HG03060 (cell line): ENCODE results near the gene PDHX.
A peak's percentile ranks its signal among the peaks of the same experiment; 100 is the strongest.
"Not testable (repeated sequence)": the region's sequence is repeated elsewhere in the genome, so short reads cannot be mapped to it uniquely, and the experiment has no call there.

Source experiments
- ATAC-seq: cut with Tn5 transposase; IDR thresholded peaks from one replicate; pipeline ENCODE4 v1.9.1; 2021; ENCODE audit warnings: low read depth, moderate number of reproducible peaks; ENCODE audit not compliant: unreplicated experiment

Gene PDHX

GRCh38 chr11:34916015-34916842 is at the start of gene PDHX, which contains the start of gene APIP:
TSS of gene PDHX (plus strand) at chr11:34916618. CDS start at chr11:34916656, 38 bp downstream.
TSS of gene APIP (minus strand) at chr11:34916379. CDS start at chr11:34916284, 95 bp downstream.
- peak; percentile 84 for ATAC-seq

- no peak for ATAC-seq
Observed at GRCh38 chr11:34869425-34869824, 47.0 kb upstream of the PDHX start.

- ATAC-seq, result no peak
Observed at GRCh38 chr11:34870548-34871196, 45.7 kb upstream of the PDHX start.

- ATAC-seq, result no peak
Observed at GRCh38 chr11:34874202-34874601, 42.2 kb upstream of the PDHX start.

GRCh38 chr11:34877375-34877975 is 38.9 kb upstream of the PDHX start:
- no peak for ATAC-seq

GRCh38 chr11:34881900-34882299 is 34.5 kb upstream of the PDHX start:
- ATAC-seq, result no peak

- no peak for ATAC-seq
Observed at GRCh38 chr11:34886609-34887008, 29.8 kb upstream of the PDHX start.

GRCh38 chr11:34887260-34887659 is 29.2 kb upstream of the PDHX start:
- ATAC-seq, result no peak

GRCh38 chr11:34890089-34890488 is 26.3 kb upstream of the PDHX start:
- no peak for ATAC-seq

- ATAC-seq, result no peak
Observed at GRCh38 chr11:34890812-34891211, 25.6 kb upstream of the PDHX start.

GRCh38 chr11:34891611-34892010 is 24.8 kb upstream of the PDHX start:
- ATAC-seq, result no peak

- no peak for ATAC-seq
Observed at GRCh38 chr11:34893416-34893815, 23.0 kb upstream of the PDHX start.

GRCh38 chr11:34896191-34896590 is 20.2 kb upstream of the PDHX start:
- not testable (repeated sequence) for ATAC-seq

GRCh38 chr11:34897171-34897870 is 19.1 kb upstream of the PDHX start:
- no peak for ATAC-seq

GRCh38 chr11:34898474-34898873 is 17.9 kb upstream of the PDHX start:
- no peak for ATAC-seq

- no peak for ATAC-seq
Observed at GRCh38 chr11:34899633-34900016, 16.8 kb upstream of the PDHX start.

GRCh38 chr11:34904421-34904955 is 11.9 kb upstream of the PDHX start:
- ATAC-seq, result no peak

- no peak for ATAC-seq
Observed at GRCh38 chr11:34905666-34906065, 10.8 kb upstream of the PDHX start.

- no peak for ATAC-seq
Observed at GRCh38 chr11:34907934-34908593, 8.4 kb upstream of the PDHX start.

- ATAC-seq, result no peak
Observed at GRCh38 chr11:34909415-34909814, 7.0 kb upstream of the PDHX start.
